HL-60 (cell line): Measurements from ENCODE around the gene OR10V1.

ENCODE experiments used
- DNase-seq, 2 experiments: peaks; one replicate each; pipeline ENCODE4 v3.0.0-alpha.2; 2010 to 2020; ENCODE audit warnings: low read depth in 1 of 2, low spot score in 1 of 2
- H3K27ac ChIP-seq: fragments of 250-450 bp; sonication (Bioruptor Pico); replicated peaks from 2 replicates; pipeline ENCODE4 v1.5.1; 2020; ENCODE audit warnings: mild to moderate bottlenecking, moderate library complexity
- H3K27me3 ChIP-seq: fragments of 250-450 bp; sonication (Bioruptor Pico); 2 replicates; pipeline ENCODE4 v1.5.1; 2021; ENCODE audit warnings: mild to moderate bottlenecking, moderate library complexity; ENCODE audit not compliant: insufficient read depth, poor library complexity, severe bottlenecking
- H3K4me3 ChIP-seq: replicated peaks from 2 replicates; pipeline ENCODE4 v1.5.1; 2011; ENCODE audit warnings: mild to moderate bottlenecking, control low read depth, low read length; ENCODE audit not compliant: insufficient read depth
- CTCF ChIP-seq: IDR thresholded peaks from one replicate; pipeline ENCODE4 v1.5.1; 2011; ENCODE audit warnings: low read length, control low read depth, inconsistent platforms; ENCODE audit not compliant: insufficient read depth
- GABPA ChIP-seq: IDR thresholded peaks from 2 replicates; pipeline ENCODE4 v1.6.1; 2012; ENCODE audit warnings: low read depth
- POLR2AphosphoS5 ChIP-seq: IDR thresholded peaks from 2 replicates; pipeline ENCODE4 v1.6.1; 2012; ENCODE audit warnings: low read depth
- SPI1 ChIP-seq: IDR thresholded peaks from 2 replicates; pipeline ENCODE4 v1.6.1; 2012; ENCODE audit warnings: low read depth, mild to moderate bottlenecking, borderline replicate concordance
- TF ChIP-seq, protein P1 (sequence below): IDR thresholded peaks from 2 replicates; pipeline ENCODE4 v1.6.1; 2012; ENCODE audit warnings: low read depth; ENCODE audit not compliant: insufficient replicate concordance

Gene OR10V1

DNA sequence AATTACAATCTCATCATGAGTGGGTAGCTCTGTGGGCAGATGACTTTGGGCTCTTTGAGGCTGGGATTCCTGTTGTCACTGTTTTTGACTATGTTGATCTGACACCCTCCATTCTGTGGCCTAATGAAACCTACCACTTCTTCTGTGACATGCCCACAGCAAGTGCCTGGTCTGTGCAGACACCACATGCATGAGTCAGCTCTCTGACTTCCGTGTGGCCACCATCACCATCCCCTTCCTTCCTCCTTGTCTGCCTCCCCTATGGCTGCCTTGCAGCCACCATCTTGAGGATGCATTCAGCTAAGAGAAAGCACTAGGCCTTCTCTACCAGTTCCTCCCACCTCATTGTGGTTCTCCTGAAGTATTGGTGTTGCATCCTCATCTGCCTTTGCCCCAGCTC, 15.3 kb upstream of the OR10V1 start:
- no peak overlapping the region for H3K4me3 ChIP-seq
- H3K27me3 ChIP-seq, result no peaks in the 10 kb centered on the region
- TF ChIP-seq SPI1, result no peak; the same call in 1 of the 2 replicates
- TF ChIP-seq, protein P1, sequence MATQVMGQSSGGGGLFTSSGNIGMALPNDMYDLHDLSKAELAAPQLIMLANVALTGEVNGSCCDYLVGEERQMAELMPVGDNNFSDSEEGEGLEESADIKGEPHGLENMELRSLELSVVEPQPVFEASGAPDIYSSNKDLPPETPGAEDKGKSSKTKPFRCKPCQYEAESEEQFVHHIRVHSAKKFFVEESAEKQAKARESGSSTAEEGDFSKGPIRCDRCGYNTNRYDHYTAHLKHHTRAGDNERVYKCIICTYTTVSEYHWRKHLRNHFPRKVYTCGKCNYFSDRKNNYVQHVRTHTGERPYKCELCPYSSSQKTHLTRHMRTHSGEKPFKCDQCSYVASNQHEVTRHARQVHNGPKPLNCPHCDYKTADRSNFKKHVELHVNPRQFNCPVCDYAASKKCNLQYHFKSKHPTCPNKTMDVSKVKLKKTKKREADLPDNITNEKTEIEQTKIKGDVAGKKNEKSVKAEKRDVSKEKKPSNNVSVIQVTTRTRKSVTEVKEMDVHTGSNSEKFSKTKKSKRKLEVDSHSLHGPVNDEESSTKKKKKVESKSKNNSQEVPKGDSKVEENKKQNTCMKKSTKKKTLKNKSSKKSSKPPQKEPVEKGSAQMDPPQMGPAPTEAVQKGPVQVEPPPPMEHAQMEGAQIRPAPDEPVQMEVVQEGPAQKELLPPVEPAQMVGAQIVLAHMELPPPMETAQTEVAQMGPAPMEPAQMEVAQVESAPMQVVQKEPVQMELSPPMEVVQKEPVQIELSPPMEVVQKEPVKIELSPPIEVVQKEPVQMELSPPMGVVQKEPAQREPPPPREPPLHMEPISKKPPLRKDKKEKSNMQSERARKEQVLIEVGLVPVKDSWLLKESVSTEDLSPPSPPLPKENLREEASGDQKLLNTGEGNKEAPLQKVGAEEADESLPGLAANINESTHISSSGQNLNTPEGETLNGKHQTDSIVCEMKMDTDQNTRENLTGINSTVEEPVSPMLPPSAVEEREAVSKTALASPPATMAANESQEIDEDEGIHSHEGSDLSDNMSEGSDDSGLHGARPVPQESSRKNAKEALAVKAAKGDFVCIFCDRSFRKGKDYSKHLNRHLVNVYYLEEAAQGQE, result no peak
- no peak for TF ChIP-seq GABPA
- no peak for TF ChIP-seq CTCF
- TF ChIP-seq POLR2AphosphoS5, result no peak
- peak; percentile 51 to 74 for DNase-seq
- peak overlapping the region; percentile 65 for H3K27ac ChIP-seq

DNA sequence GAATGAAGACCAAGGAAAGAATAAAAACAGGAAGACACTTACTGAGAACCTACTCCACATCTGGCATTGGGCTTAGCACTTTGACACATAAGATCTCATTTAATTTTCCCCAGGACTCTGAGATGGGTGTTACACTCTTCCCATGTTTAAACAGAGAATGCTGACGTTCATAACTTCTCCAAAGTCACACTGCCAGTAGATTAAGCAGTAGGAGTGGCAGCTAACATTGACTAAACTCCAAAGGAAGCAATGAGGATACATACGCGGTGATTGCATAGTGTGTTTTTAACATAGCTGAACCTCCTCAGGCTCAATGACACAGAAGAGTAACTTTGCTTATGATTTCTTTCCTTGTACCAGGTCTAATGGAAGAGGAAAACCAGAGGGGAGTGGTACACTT, 14.5 kb upstream of the OR10V1 start:
- DNase-seq, result no peak

DNA sequence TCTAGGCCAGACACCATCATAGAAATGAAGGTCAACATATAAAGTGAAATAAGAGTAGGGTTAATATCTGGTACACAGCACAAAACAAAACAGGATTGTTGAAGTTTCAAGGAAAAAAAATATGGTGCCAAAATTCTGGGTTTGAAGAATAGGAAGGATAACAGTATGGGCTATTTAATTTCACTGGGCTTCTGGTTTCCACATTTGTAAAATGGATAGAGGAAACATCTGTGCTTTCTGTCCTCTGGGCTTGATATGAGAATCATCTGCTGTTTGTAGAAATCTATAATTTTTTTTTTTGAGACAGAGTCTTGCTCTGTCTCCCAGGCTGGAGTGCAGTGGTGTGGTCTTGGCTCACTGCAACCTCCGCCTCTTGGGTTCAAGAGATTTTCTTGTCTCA, 13.8 kb upstream of the OR10V1 start:
- no peak overlapping the region for H3K4me3 ChIP-seq
- DNase-seq, result no peak
- TF ChIP-seq GABPA (no peak), SPI1 (no peak), CTCF (no peak), POLR2AphosphoS5 (no peak)
- TF ChIP-seq, protein P1, result no peak
- no peak overlapping the region; the same call in 1 of the 2 replicates for H3K27ac ChIP-seq
- no peaks in the 10 kb centered on the region for H3K27me3 ChIP-seq

More for the DNA sequence above, 14.5 kb upstream of the OR10V1 start:
- Histone ChIP-seq H3K27ac (peak overlapping the region; percentile 65), H3K27me3 (no peaks in the 10 kb centered on the region), H3K4me3 (no peak overlapping the region)
- no peak for TF ChIP-seq SPI1
- no peak for TF ChIP-seq CTCF
- no peak for TF ChIP-seq GABPA

DNA sequence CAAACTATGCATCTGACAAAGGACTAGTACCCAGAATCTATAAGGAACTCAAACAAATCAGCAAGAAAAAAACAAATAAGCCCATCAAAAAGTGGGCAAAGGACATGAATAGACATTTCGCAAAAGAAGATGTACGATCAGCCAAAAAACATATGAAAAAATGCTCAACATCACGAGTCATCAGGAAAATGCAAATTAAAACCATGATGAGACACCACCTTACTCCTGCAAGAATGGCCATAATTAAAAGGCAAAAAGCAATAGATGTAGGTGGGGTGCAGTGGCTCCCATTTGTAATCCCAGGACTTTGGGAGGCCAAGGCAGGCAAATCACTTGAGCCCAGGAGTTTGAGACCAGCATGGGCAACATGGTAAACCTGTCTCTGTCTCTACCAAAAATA, 10.4 kb upstream of the OR10V1 start:
- no peak for DNase-seq
- Histone ChIP-seq H3K4me3 (no peak overlapping the region), H3K27me3 (no peaks in the 10 kb centered on the region), H3K27ac (no peak overlapping the region)
- TF ChIP-seq SPI1 (no peak), CTCF (no peak), GABPA (no peak), POLR2AphosphoS5 (no peak)
- TF ChIP-seq, protein P1, result no peak
